PC-9 (cell line): Measurements from ENCODE around the gene CCL3.

Source experiments
- CTCF ChIP-seq: fragments of 200-600 bp; sonication (generic); conservative IDR thresholded peaks from 2 replicates; pipeline ENCODE4 v1.6.1; 2017; ENCODE audit warnings: mixed run types, antibody characterized with exemption, mild to moderate bottlenecking, moderate library complexity
- EZH2 ChIP-seq: fragments of 200-600 bp; sonication (generic); IDR thresholded peaks from 2 replicates; pipeline ENCODE4 v1.8.0; 2017; ENCODE audit warnings: antibody characterized with exemption, low read depth

- TF ChIP-seq CTCF (no peak), EZH2 (no peak)
Measured at GRCh38 chr17:36120221-36120620, 30.3 kb upstream of the CCL3 start.
